Right atrium auricular region (tissue), 2 donors: ENCODE measurements around the gene STXBP2. TPM values are rescaled to one million over a fixed set of nuclear protein-coding genes. Genes with fewer than 3 reads are reported as not detected.

ENCODE experiments used
- DNase-seq: peaks from one replicate; pipeline ENCODE4 v3.0.0-alpha.2; 2019; ENCODE audit warnings: low spot score
- H3K27ac ChIP-seq, 2 donors: fragments of 200-600 bp; sonication (generic); 1 replicate in 1 of 2; 2 replicates in 1 of 2; pipeline ENCODE4 v1.5.1; 2016 to 2019
- H3K27me3 ChIP-seq, 2 donors: fragments of 200-600 bp; sonication (generic); one replicate each; pipeline versions ENCODE4 v1.5.1 to v1.6.0; 2017 to 2019
- H3K36me3 ChIP-seq: fragments of 200-600 bp; sonication (generic); one replicate; pipeline ENCODE4 v1.5.1; 2016
- H3K4me1 ChIP-seq, 2 donors: fragments of 200-600 bp; sonication (generic); one replicate each; pipeline versions ENCODE4 v1.5.1 to v1.6.0; 2017 to 2019
- H3K4me3 ChIP-seq, 2 donors: fragments of 200-600 bp; sonication (generic); 1 replicate in 1 of 2; 2 replicates in 1 of 2; pipeline ENCODE4 v1.5.1; 2017 to 2019; ENCODE audit warnings: mild to moderate bottlenecking in 1 of 2, moderate library complexity in 1 of 2
- H3K9me3 ChIP-seq, 2 donors: fragments of 200-600 bp; sonication (generic); one replicate each; pipeline ENCODE4 v1.5.1; 2019
- total RNA-seq, 2 donors: library from RNA; depleted of rRNA; stranded (reverse); fragments of >200 nt; gene quantifications; one replicate each; pipeline ENCODE4 v1.1.0, GENCODE V29; 2016
- TF ChIP-seq, protein P1 (sequence below), 2 donors: fragments of 200-600 bp; sonication (generic); IDR thresholded peaks; one replicate each; pipeline ENCODE4 v1.5.1; 2019; ENCODE audit warnings: antibody characterized with exemption in 2 of 2

The STXBP2 gene
- total RNA-seq, 2 donors from 2014 or later = 6.4 to 14.9 TPM

DNA sequence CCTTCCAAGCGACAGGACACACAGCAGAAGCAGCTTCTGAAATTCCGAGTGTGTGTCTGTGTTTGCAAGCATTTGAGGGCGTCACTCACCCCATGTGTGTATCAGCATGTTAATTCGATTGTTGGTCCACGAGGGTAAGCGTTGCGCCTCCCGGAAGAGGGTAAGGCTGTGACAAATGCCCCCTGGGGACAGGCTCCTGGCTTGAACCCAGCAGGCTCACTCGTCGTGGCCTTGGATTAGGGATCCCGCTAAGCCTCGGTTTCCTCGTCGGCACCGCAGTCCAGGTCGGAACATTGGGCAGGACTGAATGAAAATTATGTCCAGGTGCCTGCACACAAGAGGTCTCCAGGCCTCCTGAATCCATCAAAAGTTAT is 606 bp upstream of the STXBP2 start:
- H3K36me3 ChIP-seq = no peaks in the 10 kb centered on the region
- TF ChIP-seq, protein P1, sequence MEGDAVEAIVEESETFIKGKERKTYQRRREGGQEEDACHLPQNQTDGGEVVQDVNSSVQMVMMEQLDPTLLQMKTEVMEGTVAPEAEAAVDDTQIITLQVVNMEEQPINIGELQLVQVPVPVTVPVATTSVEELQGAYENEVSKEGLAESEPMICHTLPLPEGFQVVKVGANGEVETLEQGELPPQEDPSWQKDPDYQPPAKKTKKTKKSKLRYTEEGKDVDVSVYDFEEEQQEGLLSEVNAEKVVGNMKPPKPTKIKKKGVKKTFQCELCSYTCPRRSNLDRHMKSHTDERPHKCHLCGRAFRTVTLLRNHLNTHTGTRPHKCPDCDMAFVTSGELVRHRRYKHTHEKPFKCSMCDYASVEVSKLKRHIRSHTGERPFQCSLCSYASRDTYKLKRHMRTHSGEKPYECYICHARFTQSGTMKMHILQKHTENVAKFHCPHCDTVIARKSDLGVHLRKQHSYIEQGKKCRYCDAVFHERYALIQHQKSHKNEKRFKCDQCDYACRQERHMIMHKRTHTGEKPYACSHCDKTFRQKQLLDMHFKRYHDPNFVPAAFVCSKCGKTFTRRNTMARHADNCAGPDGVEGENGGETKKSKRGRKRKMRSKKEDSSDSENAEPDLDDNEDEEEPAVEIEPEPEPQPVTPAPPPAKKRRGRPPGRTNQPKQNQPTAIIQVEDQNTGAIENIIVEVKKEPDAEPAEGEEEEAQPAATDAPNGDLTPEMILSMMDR (IDR thresholded peaks at IDR 0.05) = no peak
- peak overlapping the region in 1 of 2 donors; percentile 43 for H3K4me3 ChIP-seq
- H3K27me3 ChIP-seq = peaks cover 0 to 10% of the 10 kb centered on the region in 2 donors
- H3K4me1 ChIP-seq = peaks cover 0 to 7% of the 10 kb centered on the region in 2 donors
- no peaks in the 10 kb centered on the region for H3K9me3 ChIP-seq
- H3K27ac ChIP-seq = no peak overlapping the region
- no peak for DNase-seq

DNA sequence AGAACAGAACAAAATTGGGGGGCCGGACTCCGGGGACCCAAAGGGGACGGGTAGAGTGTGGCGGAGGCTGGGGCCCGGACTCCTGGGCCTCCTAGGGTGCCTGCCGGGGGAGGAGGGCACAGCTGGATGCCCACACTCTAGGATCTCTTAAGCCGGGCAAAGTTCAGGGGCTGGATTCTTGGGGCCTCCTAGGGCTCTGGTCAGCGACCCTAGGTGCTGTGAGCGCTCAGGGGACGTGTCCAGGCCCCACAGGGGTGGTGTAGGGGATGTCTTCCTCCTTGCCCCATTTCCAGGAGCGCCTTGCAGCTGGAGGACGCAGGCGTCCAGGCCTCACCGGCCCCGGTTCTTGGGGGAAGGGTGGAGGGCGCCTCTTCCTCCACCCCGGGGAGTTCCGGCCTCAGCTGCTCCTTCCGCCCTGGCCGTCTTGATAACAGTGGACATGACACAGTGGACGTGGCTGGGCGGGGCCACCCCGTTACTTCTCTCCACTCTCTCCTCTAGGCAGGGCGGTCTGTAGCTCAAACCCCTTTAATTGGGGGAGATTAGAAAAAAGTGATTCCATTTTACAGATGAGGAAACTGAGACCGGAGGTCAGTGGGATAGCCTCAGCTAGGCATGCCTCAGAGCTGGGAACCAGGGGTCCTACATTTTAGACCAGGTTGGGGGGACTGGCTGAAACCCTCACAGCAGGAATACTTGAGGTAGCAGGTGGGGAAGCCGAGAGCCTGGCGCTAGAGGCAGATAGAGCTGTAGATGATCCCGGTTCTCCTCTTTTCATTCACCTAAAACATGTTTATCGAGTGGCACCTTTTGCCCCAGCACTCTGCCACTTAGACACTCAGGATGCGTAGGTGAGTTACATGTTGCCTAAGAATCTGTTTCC is 705 bp downstream of the STXBP2 start:
- Histone ChIP-seq H3K27me3 (peaks cover 0 to 10% of the 10 kb centered on the region in 2 donors), H3K9me3 (no peaks in the 10 kb centered on the region), H3K4me3 (peak overlapping the region; percentile 25 to 43), H3K36me3 (no peaks in the 10 kb centered on the region), H3K4me1 (peaks cover 0 to 6% of the 10 kb centered on the region in 2 donors), H3K27ac (peak overlapping the region in 1 of 2 donors; percentile 51)
- DNase-seq = peak; percentile 70
- TF ChIP-seq, protein P1 (IDR thresholded peaks at IDR 0.05) = no peak

DNA sequence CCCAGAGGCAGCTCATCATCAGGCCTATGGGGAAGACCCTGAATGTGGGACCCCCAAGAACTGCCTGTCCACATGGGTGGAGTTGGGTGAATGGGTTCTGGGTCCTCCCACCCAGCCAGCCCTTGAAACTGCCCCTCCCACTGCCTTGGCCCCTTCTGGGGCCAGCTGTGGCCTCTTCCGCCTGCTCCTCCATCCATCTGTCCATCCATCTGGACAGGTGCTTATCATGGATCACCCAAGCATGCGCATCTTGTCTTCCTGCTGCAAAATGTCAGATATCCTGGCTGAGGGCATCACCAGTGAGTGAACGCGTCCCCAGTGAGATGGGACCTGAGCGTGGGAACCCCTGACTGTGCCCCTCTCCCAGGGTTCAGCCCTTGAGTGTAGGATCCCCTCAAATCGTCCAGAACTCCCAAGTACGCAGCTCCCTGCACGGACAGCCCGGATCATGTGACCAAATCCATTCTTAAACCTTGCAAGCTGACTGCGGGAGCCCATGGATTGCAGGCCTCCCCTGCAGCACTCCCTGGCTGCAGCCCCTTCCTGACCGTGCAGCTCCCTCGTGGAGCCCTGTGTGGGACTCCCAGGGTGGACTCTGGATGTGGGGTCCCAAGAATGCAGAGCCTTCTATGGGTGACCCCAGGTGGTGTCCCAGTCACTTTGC is 2.0 kb downstream of the STXBP2 start:
- H3K4me3 ChIP-seq = no peak overlapping the region
- TF ChIP-seq, protein P1 (IDR thresholded peaks at IDR 0.05) = no peak
- no peaks in the 10 kb centered on the region for H3K36me3 ChIP-seq
- peaks cover 0 to 6% of the 10 kb centered on the region in 2 donors for H3K4me1 ChIP-seq
- no peak for DNase-seq
- H3K27me3 ChIP-seq = peaks cover 0 to 10% of the 10 kb centered on the region in 2 donors
- H3K27ac ChIP-seq = no peak overlapping the region
- no peaks in the 10 kb centered on the region for H3K9me3 ChIP-seq

DNA sequence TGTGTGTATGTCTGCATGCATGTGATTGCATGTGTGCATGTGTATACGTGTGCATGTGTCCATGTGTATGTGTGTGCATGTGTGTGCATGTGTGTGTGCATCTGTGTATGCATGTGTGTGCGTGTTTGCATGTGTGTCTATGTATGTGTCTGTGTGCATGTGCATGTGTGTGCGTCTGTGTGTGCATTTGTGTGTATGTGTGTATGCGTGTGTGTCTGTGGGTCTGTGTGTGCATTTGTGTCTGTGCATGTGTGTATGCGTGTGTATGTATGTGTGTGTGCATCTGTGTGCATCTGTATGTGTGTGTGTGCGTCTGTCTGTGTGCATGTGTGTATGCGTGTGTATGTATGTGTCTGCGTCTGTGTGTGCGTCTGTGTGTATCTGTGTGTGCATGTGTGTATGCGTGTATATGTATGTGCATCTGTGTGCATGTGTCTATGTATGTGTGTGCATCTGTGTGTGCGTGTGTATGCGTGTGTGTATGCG is 3.0 kb downstream of the STXBP2 start:
- Histone ChIP-seq H3K4me3 (no peak overlapping the region), H3K27me3 (peaks cover 0 to 10% of the 10 kb centered on the region in 2 donors), H3K27ac (no peak overlapping the region), H3K36me3 (no peaks in the 10 kb centered on the region), H3K9me3 (no peaks in the 10 kb centered on the region), H3K4me1 (peaks cover 0 to 6% of the 10 kb centered on the region in 2 donors)
- DNase-seq = no peak
- TF ChIP-seq, protein P1 (IDR thresholded peaks at IDR 0.05) = no peak

DNA sequence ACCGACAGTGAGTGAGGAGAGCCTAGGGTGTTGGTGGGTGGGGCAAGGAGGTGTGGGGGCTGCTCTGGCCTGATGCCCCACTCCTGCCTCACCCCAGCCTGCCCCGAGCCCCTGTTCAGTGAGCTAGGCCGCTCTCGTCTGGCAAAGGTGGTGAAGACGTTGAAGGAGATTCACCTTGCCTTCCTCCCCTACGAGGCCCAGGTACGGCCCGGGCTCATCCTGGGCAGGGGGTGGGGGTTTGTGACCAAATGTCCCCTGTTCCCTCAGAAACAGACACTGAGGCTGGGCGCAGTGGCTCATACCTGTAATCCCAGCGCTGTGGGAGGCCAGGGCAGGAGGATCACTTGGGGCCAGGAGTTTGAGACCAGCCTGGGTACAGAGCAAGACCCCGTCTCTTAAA is 3.9 kb downstream of the STXBP2 start:
- H3K4me1 ChIP-seq = peaks cover 0 to 2% of the 10 kb centered on the region in 2 donors
- H3K4me3 ChIP-seq = no peak overlapping the region
- H3K27ac ChIP-seq = no peak overlapping the region
- DNase-seq = no peak
- peaks cover 0 to 10% of the 10 kb centered on the region in 2 donors for H3K27me3 ChIP-seq
- H3K36me3 ChIP-seq = no peaks in the 10 kb centered on the region
- H3K9me3 ChIP-seq = no peaks in the 10 kb centered on the region
- TF ChIP-seq, protein P1 (IDR thresholded peaks at IDR 0.05) = no peak
